ENCODE results near the gene ATP6V0E1.

ATP6V0E1 gene

GRCh38 chr5:172941067-172941516 is 42.5 kb upstream of the ATP6V0E1 start:
- Histone ChIP-seq H2AFZ (ENCODE audit: low read length) (no peak overlapping the region), H3K27me3 (replicated peaks; ENCODE audit: insufficient read depth, low read length) (no peaks in the 10 kb centered on the region), H3K4me2 (ENCODE audit: low read depth, low read length) (no peak overlapping the region), H3K9me3 (replicated peaks; ENCODE audit: insufficient read depth, low read length) (no peaks in the 10 kb centered on the region), H3K4me3 (ENCODE audit: low read length) (no peak overlapping the region), H3K9ac (ENCODE audit: low read length) (no peak overlapping the region), H3K79me2 (ENCODE audit: low read length) (no peaks in the 10 kb centered on the region), H3K36me3 (replicated peaks; ENCODE audit: insufficient read depth, low read length) (peaks cover 9% of the 10 kb centered on the region; the same call in 1 of the 2 replicates), H3K4me1 (ENCODE audit: low read length) (no peaks in the 10 kb centered on the region), H3K9me2 (replicated peaks; ENCODE audit: insufficient read depth, low read length) (no peaks in the 10 kb centered on the region), H4K20me1 (ENCODE audit: insufficient read depth, low read length) (no peaks in the 10 kb centered on the region), H3K27ac (ENCODE audit: low read length) (no peak overlapping the region), H3F3A (ENCODE audit: insufficient read depth, low read length) (no peaks in the 10 kb centered on the region)
- TF ChIP-seq EZH2phosphoT487 (IDR thresholded peaks at IDR 0.05; ENCODE audit: low read length) = no peak
- no peak for TF ChIP-seq CTCF (IDR thresholded peaks at IDR 0.05; ENCODE audit: low read length)
- no peak for TF ChIP-seq EZH2 (optimal IDR thresholded peaks at IDR 0.05; ENCODE audit: low read depth, low read length)
- no peak for DNase-seq

GRCh38 chr5:172942556-172942955 is 41.0 kb upstream of the ATP6V0E1 start:
- Histone ChIP-seq H3F3A (ENCODE audit: insufficient read depth, low read length) (no peaks in the 10 kb centered on the region), H3K27ac (ENCODE audit: low read length) (no peak overlapping the region), H3K36me3 (replicated peaks; ENCODE audit: insufficient read depth, low read length) (0 out of 2 replicates have a peak, but pooled peaks cover 10% of the 10 kb centered on the region), H2AFZ (ENCODE audit: low read length) (no peak overlapping the region), H3K79me2 (ENCODE audit: low read length) (no peaks in the 10 kb centered on the region), H3K4me1 (ENCODE audit: low read length) (no peaks in the 10 kb centered on the region), H3K4me3 (ENCODE audit: low read length) (no peak overlapping the region), H3K9me2 (replicated peaks; ENCODE audit: insufficient read depth, low read length) (no peaks in the 10 kb centered on the region), H3K9ac (ENCODE audit: low read length) (no peak overlapping the region), H3K4me2 (ENCODE audit: low read depth, low read length) (no peak overlapping the region), H4K20me1 (ENCODE audit: insufficient read depth, low read length) (no peaks in the 10 kb centered on the region), H3K27me3 (replicated peaks; ENCODE audit: insufficient read depth, low read length) (no peaks in the 10 kb centered on the region), H3K9me3 (replicated peaks; ENCODE audit: insufficient read depth, low read length) (no peaks in the 10 kb centered on the region)
- no peak for DNase-seq
- TF ChIP-seq EZH2phosphoT487 (IDR thresholded peaks at IDR 0.05; ENCODE audit: low read length) (no peak), CTCF (IDR thresholded peaks at IDR 0.05; ENCODE audit: low read length) (no peak), EZH2 (optimal IDR thresholded peaks at IDR 0.05; ENCODE audit: low read depth, low read length) (no peak)

- Histone ChIP-seq H3K9me2 (replicated peaks; ENCODE audit: insufficient read depth, low read length) (no peaks in the 10 kb centered on the region), H3K4me2 (ENCODE audit: low read depth, low read length) (no peak overlapping the region), H3K9me3 (replicated peaks; ENCODE audit: insufficient read depth, low read length) (no peaks in the 10 kb centered on the region), H3K27ac (ENCODE audit: low read length) (no peak overlapping the region), H3F3A (ENCODE audit: insufficient read depth, low read length) (no peaks in the 10 kb centered on the region), H3K36me3 (replicated peaks; ENCODE audit: insufficient read depth, low read length) (0 out of 2 replicates have a peak, but pooled peaks cover 10% of the 10 kb centered on the region), H3K4me1 (ENCODE audit: low read length) (no peaks in the 10 kb centered on the region), H4K20me1 (ENCODE audit: insufficient read depth, low read length) (no peaks in the 10 kb centered on the region), H3K27me3 (replicated peaks; ENCODE audit: insufficient read depth, low read length) (no peaks in the 10 kb centered on the region), H3K4me3 (ENCODE audit: low read length) (no peak overlapping the region), H2AFZ (ENCODE audit: low read length) (no peak overlapping the region), H3K79me2 (ENCODE audit: low read length) (no peaks in the 10 kb centered on the region), H3K9ac (ENCODE audit: low read length) (no peak overlapping the region)
- no peak for TF ChIP-seq EZH2 (optimal IDR thresholded peaks at IDR 0.05; ENCODE audit: low read depth, low read length)
- TF ChIP-seq CTCF (IDR thresholded peaks at IDR 0.05; ENCODE audit: low read length) = no peak
- TF ChIP-seq EZH2phosphoT487 (IDR thresholded peaks at IDR 0.05; ENCODE audit: low read length) = no peak
- no peak for DNase-seq
Measured at GRCh38 chr5:172943283-172943841, 40.2 kb upstream of the ATP6V0E1 start.
